OCI-LY7 (cell line): Measurements from ENCODE around the gene CYP11A1.

Source experiments
- EZH2phosphoT487 ChIP-seq: fragments of 200-600 bp; sonication (generic); IDR thresholded peaks from 2 replicates; pipeline ENCODE4 v1.6.1; 2018; ENCODE audit warnings: low read depth, borderline replicate concordance, mild to moderate bottlenecking, mixed run types, antibody characterized with exemption, low read length, moderate library complexity, mixed read lengths
- TF ChIP-seq, protein P1 (sequence below): fragments of 200-600 bp; sonication (generic); conservative IDR thresholded peaks from 2 replicates; pipeline ENCODE4 v1.5.1; 2014; ENCODE audit warnings: mild to moderate bottlenecking, antibody characterized with exemption, low read length, moderate library complexity, mixed read lengths

DNA sequence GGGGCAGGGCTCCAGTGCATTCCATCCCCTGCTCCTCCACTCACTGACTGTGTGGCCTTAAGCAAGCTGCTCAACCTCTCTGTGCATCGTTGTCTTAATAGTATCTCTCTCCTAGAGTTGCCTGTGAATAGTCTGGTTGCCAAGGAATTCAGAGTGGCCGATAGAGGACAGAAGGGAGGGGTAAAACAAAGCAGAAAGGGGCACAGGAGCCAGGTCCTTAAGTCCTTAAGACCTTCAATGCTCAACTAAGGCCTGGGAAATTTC is 13.7 kb upstream of the CYP11A1 start:
- TF ChIP-seq, protein P1, sequence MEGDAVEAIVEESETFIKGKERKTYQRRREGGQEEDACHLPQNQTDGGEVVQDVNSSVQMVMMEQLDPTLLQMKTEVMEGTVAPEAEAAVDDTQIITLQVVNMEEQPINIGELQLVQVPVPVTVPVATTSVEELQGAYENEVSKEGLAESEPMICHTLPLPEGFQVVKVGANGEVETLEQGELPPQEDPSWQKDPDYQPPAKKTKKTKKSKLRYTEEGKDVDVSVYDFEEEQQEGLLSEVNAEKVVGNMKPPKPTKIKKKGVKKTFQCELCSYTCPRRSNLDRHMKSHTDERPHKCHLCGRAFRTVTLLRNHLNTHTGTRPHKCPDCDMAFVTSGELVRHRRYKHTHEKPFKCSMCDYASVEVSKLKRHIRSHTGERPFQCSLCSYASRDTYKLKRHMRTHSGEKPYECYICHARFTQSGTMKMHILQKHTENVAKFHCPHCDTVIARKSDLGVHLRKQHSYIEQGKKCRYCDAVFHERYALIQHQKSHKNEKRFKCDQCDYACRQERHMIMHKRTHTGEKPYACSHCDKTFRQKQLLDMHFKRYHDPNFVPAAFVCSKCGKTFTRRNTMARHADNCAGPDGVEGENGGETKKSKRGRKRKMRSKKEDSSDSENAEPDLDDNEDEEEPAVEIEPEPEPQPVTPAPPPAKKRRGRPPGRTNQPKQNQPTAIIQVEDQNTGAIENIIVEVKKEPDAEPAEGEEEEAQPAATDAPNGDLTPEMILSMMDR, result no peak
- TF ChIP-seq EZH2phosphoT487, result no peak
